Measurements from ENCODE around the gene PIAS4. TPM values are rescaled to one million over a fixed set of nuclear protein-coding genes. Genes with fewer than 3 reads are reported as not detected.
A peak's percentile ranks its signal among the peaks of the same experiment; 100 is the strongest.

PIAS4 gene
- total RNA-seq, 3 donors from 2014 or later: 9.4 to 17.0 (median 15.7) TPM

DNA sequence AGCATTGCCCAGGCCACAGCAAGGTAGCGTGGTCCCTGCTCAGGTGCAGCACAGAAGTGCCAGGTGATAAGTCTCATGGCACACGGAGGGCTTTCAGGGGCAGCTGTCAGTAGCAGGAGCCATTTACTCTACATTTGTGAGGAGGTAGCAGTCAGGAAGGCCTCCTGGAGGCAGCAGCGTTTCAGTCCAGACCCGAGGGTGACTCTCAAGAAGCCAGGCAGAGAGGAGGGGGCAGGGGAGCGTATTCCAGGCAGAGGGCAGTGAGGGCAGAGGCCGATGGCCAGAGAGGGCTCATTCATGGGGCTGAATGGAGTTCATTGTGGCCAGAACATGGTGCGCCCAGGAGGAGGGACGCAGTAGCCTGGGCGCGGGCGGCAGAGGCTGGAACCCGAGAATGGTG is 8.9 kb downstream of the PIAS4 start:
- Histone ChIP-seq H3K27me3 (no peaks in the 10 kb centered on the region), H3K4me1 (peaks cover 8 to 20% of the 10 kb centered on the region in 2 donors), H3K9me3 (no peaks in the 10 kb centered on the region), H3K36me3 (no peaks in the 10 kb centered on the region), H3K27ac (peak overlapping the region; percentile 65 to 85), H3K4me3 (peak overlapping the region in 1 of 3 donors; percentile 58)
- intact Hi-C loops (cut with DNase I; ENCODE audit: low total_unique reads): no loop called here
- no peak for DNase-seq (ENCODE audit: low spot score in 2 of 2)
- TF ChIP-seq, protein P1, sequence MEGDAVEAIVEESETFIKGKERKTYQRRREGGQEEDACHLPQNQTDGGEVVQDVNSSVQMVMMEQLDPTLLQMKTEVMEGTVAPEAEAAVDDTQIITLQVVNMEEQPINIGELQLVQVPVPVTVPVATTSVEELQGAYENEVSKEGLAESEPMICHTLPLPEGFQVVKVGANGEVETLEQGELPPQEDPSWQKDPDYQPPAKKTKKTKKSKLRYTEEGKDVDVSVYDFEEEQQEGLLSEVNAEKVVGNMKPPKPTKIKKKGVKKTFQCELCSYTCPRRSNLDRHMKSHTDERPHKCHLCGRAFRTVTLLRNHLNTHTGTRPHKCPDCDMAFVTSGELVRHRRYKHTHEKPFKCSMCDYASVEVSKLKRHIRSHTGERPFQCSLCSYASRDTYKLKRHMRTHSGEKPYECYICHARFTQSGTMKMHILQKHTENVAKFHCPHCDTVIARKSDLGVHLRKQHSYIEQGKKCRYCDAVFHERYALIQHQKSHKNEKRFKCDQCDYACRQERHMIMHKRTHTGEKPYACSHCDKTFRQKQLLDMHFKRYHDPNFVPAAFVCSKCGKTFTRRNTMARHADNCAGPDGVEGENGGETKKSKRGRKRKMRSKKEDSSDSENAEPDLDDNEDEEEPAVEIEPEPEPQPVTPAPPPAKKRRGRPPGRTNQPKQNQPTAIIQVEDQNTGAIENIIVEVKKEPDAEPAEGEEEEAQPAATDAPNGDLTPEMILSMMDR (IDR thresholded peaks at IDR 0.05): no peak
- no peak for TF ChIP-seq POLR2A (IDR thresholded peaks at IDR 0.05)
- TF ChIP-seq POLR2AphosphoS5 (IDR thresholded peaks at IDR 0.05): no peak

DNA sequence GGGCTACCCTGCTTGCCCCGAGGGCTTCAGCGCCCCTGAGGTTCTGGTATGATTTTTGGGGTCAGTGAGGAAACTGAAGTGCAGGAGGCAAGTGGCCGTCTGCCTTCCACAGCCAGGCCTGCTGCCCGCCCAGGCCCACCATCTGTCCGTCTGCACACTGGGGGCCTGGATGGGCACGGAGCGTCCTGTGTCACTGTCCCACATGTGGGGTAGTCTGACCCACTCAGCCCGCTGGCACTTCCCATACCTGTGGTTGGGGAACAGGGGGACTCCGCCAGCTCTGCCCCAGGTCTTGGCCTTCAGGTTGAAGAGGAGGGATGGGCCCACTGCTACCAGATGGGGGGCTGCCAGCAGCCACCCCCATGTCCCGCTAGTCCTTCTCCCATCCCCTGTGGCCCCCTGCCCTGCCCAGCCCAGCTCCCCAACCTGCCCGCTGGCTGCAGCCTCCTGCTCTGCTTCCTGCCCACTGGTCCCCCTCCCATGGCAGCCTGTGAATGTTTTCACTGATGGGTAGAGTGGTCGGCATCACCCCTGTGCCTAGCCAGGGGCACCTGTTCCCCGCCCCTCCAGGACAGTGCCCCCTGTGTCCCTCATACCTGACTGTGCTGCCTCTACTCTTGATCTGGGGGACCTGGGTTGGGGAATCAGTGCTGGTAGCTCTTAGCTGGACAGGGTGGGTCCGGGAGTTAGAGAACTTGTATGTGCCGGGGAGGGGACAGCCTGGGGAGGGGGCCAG is 9.5 kb downstream of the PIAS4 start:
- intact Hi-C loops (cut with DNase I; ENCODE audit: low total_unique reads): no loop called here
- H3K4me1 ChIP-seq: peaks cover 8 to 20% of the 10 kb centered on the region in 2 donors

DNA sequence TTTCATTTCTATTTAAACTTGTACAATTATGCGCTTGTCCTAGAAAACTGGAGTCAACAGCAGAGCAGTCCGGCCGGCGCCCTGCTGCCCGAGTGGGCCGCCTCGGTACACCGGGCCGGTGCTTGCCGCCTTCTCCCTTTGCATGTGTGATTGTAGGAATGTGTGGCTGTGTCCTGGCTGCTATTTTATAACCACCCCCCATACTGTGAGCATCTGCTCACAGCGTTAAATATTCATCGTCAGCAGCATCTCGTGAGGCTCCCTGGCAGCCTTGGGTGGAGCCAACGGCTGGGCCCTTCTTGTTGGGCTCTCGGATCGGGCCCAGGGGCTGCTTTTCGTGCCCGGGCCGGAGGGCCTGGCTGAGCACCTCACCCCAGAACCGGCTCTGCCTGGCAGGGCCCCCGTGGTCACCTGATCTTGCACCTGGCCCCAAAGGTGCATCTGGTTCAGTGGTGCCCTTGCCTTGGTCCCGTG is 10.6 kb downstream of the PIAS4 start:
- no peaks in the 10 kb centered on the region for H3K27me3 ChIP-seq
- TF ChIP-seq POLR2AphosphoS5 (IDR thresholded peaks at IDR 0.05): no peak
- TF ChIP-seq, protein P1 (IDR thresholded peaks at IDR 0.05): no peak
- TF ChIP-seq POLR2A (IDR thresholded peaks at IDR 0.05): no peak
- H3K4me3 ChIP-seq: no peak overlapping the region
- H3K36me3 ChIP-seq: no peaks in the 10 kb centered on the region
- H3K27ac ChIP-seq: no peak overlapping the region
- intact Hi-C loops (cut with DNase I; ENCODE audit: low total_unique reads): no loop called here
- peaks cover 8 to 20% of the 10 kb centered on the region in 2 donors for H3K4me1 ChIP-seq
- H3K9me3 ChIP-seq: no peaks in the 10 kb centered on the region
- no peak for DNase-seq (ENCODE audit: low spot score in 2 of 2)

More for the DNA sequence above, 9.5 kb downstream of the PIAS4 start:
- H3K27ac ChIP-seq: peak overlapping the region in 1 of 2 donors; percentile 65
- no peak for DNase-seq (ENCODE audit: low spot score in 2 of 2)
- TF ChIP-seq, protein P1 (IDR thresholded peaks at IDR 0.05): no peak
- no peak for TF ChIP-seq POLR2AphosphoS5 (IDR thresholded peaks at IDR 0.05)
- TF ChIP-seq POLR2A (IDR thresholded peaks at IDR 0.05): no peak
- no peaks in the 10 kb centered on the region for H3K9me3 ChIP-seq
- H3K4me3 ChIP-seq: no peak overlapping the region
- no peaks in the 10 kb centered on the region for H3K36me3 ChIP-seq
- H3K27me3 ChIP-seq: no peaks in the 10 kb centered on the region

DNA sequence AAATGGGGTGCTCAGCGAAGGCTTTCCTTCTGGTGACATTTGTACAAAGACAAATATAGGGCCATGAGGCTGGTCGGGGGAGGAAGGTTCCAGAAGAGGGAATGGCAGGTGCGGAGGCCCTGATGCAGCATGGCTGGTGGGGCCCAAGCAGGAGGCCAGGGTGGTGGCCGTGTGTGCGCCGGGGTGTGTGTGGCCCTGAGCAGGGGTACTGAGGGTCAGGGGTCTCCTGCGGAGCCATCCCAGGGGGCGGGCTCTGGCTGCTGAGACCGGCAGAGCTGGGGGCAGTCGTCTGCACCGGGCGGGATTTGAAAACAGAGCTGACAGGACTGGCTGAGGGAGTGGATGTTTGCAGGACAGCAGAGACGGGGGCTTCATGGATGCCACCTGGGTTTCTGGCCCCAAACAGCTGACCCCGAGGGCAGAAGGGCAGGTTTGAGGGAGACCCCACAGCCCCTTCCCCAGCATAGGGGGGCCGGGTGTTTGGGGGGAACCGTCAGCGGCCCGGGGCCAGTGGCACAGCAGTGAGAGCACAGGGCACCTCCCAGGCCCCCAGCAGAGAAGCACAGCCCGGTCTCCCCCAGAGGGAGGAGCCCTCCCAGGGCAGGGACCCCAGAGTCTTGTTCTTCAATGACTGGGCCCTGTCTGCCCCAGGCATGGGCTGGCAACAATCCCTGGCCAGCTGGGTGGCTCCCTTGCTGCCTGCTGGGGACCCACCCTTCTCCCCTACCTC is 11.4 kb downstream of the PIAS4 start:
- H3K27ac ChIP-seq: no peak overlapping the region
- intact Hi-C loops (cut with DNase I; ENCODE audit: low total_unique reads): no loop called here
- no peak overlapping the region for H3K4me3 ChIP-seq
- H3K4me1 ChIP-seq: peaks cover 8 to 17% of the 10 kb centered on the region in 2 donors
- H3K27me3 ChIP-seq: no peaks in the 10 kb centered on the region
- no peaks in the 10 kb centered on the region for H3K36me3 ChIP-seq
- DNase-seq (ENCODE audit: low spot score in 2 of 2): no peak
- no peak for TF ChIP-seq POLR2A (IDR thresholded peaks at IDR 0.05)
- no peaks in the 10 kb centered on the region for H3K9me3 ChIP-seq

DNA sequence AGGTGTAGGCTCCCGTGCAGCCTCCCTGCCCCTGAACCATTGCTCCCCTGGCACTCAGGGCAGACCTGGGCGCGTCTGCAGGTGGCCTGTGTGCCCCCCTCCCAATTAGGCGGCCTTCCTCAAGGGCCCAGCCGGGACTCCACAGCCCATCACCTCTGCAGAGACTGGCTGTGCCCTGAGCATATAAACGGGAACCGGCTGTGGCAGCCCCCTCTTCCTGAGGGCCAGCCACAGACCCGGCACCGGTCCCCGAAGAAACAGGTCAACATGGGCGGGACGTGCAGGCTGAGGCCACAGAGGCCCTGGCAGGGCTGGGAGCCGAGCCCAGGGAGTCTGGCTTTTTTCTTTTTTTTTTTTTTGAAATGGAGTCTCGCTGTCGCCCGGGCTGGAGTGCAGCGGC is 12.0 kb downstream of the PIAS4 start:
- TF ChIP-seq POLR2AphosphoS5 (IDR thresholded peaks at IDR 0.05): no peak
- TF ChIP-seq, protein P1 (IDR thresholded peaks at IDR 0.05): no peak
- TF ChIP-seq POLR2A (IDR thresholded peaks at IDR 0.05): no peak
- H3K9me3 ChIP-seq: no peaks in the 10 kb centered on the region
- no peak overlapping the region for H3K27ac ChIP-seq
- intact Hi-C loops (cut with DNase I; ENCODE audit: low total_unique reads): no loop called here
- no peaks in the 10 kb centered on the region for H3K36me3 ChIP-seq
- H3K4me1 ChIP-seq: peaks cover 8 to 11% of the 10 kb centered on the region in 2 donors
- no peaks in the 10 kb centered on the region for H3K27me3 ChIP-seq
- no peak for DNase-seq (ENCODE audit: low spot score in 2 of 2)
- H3K4me3 ChIP-seq: no peak overlapping the region
